ENCODE data around the gene PLA2G1B. TPM values are rescaled to one million over a fixed set of nuclear protein-coding genes. Genes with fewer than 3 reads are reported as not detected.

Gene PLA2G1B
- total and polyA plus RNA-seq, 2 of the 13 experiments (the other 11 are each of a cell fraction or from before 2014, with no cell fraction given) = 0.33 to 1.4 TPM

DNA sequence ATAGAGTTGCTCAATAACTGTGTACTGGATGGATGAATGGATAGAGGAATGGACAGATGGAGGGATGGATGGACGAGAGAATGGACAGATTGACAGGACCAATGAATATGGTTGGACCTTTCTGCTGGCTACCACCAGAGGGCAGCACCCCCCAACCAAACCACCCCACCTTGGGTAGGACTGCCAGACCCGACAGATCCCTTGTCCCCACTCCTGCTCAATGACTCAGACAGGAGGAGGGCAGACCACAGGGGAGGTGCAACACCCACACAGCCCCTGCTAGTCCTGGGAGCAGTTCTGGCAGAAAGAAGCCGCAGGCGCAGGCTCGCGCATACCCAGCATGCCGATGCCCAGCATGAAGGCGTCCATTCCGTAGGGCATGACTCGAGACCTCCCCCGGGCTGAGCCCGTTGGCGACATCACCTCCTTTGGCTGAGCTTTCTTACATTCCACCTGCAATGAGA is 29.0 kb upstream of the PLA2G1B start (continued):
- TF ChIP-seq, protein P1, sequence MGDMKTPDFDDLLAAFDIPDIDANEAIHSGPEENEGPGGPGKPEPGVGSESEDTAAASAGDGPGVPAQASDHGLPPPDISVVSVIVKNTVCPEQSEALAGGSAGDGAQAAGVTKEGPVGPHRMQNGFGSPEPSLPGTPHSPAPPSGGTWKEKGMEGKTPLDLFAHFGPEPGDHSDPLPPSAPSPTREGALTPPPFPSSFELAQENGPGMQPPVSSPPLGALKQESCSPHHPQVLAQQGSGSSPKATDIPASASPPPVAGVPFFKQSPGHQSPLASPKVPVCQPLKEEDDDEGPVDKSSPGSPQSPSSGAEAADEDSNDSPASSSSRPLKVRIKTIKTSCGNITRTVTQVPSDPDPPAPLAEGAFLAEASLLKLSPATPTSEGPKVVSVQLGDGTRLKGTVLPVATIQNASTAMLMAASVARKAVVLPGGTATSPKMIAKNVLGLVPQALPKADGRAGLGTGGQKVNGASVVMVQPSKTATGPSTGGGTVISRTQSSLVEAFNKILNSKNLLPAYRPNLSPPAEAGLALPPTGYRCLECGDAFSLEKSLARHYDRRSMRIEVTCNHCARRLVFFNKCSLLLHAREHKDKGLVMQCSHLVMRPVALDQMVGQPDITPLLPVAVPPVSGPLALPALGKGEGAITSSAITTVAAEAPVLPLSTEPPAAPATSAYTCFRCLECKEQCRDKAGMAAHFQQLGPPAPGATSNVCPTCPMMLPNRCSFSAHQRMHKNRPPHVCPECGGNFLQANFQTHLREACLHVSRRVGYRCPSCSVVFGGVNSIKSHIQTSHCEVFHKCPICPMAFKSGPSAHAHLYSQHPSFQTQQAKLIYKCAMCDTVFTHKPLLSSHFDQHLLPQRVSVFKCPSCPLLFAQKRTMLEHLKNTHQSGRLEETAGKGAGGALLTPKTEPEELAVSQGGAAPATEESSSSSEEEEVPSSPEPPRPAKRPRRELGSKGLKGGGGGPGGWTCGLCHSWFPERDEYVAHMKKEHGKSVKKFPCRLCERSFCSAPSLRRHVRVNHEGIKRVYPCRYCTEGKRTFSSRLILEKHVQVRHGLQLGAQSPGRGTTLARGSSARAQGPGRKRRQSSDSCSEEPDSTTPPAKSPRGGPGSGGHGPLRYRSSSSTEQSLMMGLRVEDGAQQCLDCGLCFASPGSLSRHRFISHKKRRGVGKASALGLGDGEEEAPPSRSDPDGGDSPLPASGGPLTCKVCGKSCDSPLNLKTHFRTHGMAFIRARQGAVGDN (CRISPR knock-in tag; IDR thresholded peaks at IDR 0.05) = peak; percentile 32
- TF ChIP-seq SKI (IDR thresholded peaks at IDR 0.05; ENCODE audit: partially characterized antibody) (no peak), FOSL1 (CRISPR knock-in tag; IDR thresholded peaks at IDR 0.05; ENCODE audit: borderline replicate concordance) (no peak), ZBTB33 (CRISPR knock-in tag; IDR thresholded peaks at IDR 0.05) (0 out of 2 replicates have a peak, but pooled peaks have one; percentile 38), HNRNPK (IDR thresholded peaks at IDR 0.05; ENCODE audit: low read depth, low read length, poor library complexity, severe bottlenecking) (no peak), ZNF747 (CRISPR knock-in tag; IDR thresholded peaks at IDR 0.05; ENCODE audit: borderline replicate concordance) (no peak), SOX6 (IDR thresholded peaks at IDR 0.05) (no peak), SOX6 (CRISPR knock-in tag; IDR thresholded peaks at IDR 0.05) (no peak)
- TF ChIP-seq, protein P2, sequence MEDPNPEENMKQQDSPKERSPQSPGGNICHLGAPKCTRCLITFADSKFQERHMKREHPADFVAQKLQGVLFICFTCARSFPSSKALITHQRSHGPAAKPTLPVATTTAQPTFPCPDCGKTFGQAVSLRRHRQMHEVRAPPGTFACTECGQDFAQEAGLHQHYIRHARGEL (CRISPR knock-in tag; IDR thresholded peaks at IDR 0.05) = no peak
- TF ChIP-seq, protein P3, sequence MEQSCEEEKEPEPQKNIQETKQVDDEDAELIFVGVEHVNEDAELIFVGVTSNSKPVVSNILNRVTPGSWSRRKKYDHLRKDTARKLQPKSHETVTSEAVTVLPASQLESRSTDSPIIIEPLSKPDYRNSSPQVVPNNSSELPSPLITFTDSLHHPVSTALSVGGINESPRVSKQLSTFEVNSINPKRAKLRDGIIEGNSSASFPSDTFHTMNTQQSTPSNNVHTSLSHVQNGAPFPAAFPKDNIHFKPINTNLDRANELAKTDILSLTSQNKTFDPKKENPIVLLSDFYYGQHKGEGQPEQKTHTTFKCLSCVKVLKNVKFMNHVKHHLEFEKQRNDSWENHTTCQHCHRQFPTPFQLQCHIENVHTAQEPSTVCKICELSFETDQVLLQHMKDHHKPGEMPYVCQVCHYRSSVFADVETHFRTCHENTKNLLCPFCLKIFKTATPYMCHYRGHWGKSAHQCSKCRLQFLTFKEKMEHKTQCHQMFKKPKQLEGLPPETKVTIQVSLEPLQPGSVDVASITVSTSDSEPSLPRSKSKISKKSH (CRISPR knock-in tag; IDR thresholded peaks at IDR 0.05; ENCODE audit: borderline replicate concordance) = no peak
- TF ChIP-seq, protein P4, sequence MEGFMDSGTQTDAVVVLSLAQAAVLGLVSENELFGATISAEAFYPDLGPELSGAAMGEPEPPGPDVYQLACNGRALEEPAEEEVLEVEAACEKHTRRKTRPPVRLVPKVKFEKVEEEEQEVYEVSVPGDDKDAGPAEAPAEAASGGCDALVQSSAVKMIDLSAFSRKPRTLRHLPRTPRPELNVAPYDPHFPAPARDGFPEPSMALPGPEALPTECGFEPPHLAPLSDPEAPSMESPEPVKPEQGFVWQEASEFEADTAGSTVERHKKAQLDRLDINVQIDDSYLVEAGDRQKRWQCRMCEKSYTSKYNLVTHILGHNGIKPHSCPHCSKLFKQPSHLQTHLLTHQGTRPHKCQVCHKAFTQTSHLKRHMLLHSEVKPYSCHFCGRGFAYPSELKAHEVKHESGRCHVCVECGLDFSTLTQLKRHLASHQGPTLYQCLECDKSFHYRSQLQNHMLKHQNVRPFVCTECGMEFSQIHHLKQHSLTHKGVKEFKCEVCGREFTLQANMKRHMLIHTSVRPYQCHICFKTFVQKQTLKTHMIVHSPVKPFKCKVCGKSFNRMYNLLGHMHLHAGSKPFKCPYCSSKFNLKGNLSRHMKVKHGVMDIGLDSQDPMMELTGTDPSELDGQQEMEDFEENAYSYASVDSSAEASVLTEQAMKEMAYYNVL (CRISPR knock-in tag; IDR thresholded peaks at IDR 0.05; ENCODE audit: borderline replicate concordance) = peak; percentile 66; the same call in 1 of the 2 replicates
